ENCODE data around the gene ABCA12.

ABCA12 gene

DNA sequence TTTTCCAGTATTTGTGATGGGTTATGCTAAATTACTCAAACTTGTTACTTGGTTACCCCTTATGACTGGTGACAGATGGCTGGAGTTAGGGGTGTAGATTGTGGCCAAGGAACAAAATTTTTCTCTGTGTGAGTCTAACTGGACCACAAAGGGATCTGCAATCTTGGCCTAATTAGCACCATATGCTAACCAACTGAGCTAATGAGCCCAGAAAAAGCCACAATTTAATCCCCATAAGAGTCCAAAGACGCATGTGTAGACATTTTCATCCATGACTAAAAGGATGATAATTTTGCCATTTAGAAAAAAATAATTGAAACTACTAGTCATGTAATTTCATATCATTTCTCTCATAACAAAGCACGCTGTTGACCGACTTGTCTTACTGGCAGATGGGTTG, 151.2 kb downstream of the ABCA12 start:
- Histone ChIP-seq H3K9ac (ENCODE audit: low read length) (no peak overlapping the region), H3K36me3 (replicated peaks; ENCODE audit: low read depth, low read length) (no peaks in the 10 kb centered on the region), H3K27me3 (ENCODE audit: low read depth, low read length) (no peaks in the 10 kb centered on the region), H3K79me2 (ENCODE audit: low read length) (no peaks in the 10 kb centered on the region), H3K4me2 (ENCODE audit: low read length) (no peak overlapping the region), H4K20me1 (ENCODE audit: insufficient read depth, low read length) (no peaks in the 10 kb centered on the region), H3K4me1 (ENCODE audit: low read length) (no peaks in the 10 kb centered on the region), H3K27ac (ENCODE audit: low read length) (no peak overlapping the region), H3K4me3 (ENCODE audit: low read length) (no peak overlapping the region), H3K9me3 (ENCODE audit: insufficient read depth, low read length) (no peaks in the 10 kb centered on the region), H2AFZ (ENCODE audit: low read depth, low read length) (no peak overlapping the region)
- TF ChIP-seq, protein P1, sequence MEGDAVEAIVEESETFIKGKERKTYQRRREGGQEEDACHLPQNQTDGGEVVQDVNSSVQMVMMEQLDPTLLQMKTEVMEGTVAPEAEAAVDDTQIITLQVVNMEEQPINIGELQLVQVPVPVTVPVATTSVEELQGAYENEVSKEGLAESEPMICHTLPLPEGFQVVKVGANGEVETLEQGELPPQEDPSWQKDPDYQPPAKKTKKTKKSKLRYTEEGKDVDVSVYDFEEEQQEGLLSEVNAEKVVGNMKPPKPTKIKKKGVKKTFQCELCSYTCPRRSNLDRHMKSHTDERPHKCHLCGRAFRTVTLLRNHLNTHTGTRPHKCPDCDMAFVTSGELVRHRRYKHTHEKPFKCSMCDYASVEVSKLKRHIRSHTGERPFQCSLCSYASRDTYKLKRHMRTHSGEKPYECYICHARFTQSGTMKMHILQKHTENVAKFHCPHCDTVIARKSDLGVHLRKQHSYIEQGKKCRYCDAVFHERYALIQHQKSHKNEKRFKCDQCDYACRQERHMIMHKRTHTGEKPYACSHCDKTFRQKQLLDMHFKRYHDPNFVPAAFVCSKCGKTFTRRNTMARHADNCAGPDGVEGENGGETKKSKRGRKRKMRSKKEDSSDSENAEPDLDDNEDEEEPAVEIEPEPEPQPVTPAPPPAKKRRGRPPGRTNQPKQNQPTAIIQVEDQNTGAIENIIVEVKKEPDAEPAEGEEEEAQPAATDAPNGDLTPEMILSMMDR (IDR thresholded peaks at IDR 0.05; ENCODE audit: low read depth, low read length) = no peak
- no peak for TF ChIP-seq EZH2phosphoT487 (IDR thresholded peaks at IDR 0.05; ENCODE audit: low read depth)

DNA sequence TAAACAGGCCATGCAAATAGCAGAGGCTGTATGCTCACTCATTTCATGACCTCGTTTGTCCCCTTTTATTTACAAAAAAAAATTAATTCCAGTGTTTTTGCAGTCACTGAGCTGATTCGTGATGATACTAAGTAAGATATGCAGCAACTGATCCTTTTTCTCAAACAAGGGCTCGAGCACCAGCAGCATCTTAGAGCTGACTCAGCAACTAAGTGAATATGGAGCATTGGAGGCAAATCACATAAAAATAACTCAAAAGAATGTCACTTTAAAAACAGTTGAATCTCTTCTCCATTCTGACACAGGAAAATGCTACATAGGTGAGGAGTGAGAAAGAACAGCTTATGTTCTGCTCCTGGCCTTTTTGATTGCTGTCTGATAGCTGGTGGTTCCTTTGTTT, 152.8 kb downstream of the ABCA12 start:
- no peak for TF ChIP-seq EZH2phosphoT487 (IDR thresholded peaks at IDR 0.05; ENCODE audit: low read depth)
- Histone ChIP-seq H3K4me2 (ENCODE audit: low read length) (no peak overlapping the region), H3K27ac (ENCODE audit: low read length) (no peak overlapping the region)

DNA sequence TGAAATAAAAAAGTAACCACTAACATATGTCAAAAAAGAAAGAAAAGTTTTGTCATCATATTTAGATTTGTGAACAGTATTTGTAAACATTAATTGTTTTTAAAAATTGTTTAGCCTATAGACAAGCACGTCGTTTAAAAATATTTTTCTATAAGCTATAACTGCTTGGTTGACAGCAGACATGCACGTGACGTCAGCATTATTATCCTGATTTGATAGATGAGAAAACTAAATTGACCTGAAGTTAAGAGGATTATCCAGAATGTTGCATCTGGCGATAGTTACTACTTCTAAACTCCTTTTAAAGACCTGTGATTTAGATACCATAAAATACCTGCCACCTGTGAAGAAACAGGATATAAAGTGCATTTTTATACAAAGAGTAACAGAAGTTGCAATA, 172.0 kb downstream of the ABCA12 start:
- no peak for TF ChIP-seq EZH2phosphoT487 (IDR thresholded peaks at IDR 0.05; ENCODE audit: low read depth)
- TF ChIP-seq, protein P1 (IDR thresholded peaks at IDR 0.05; ENCODE audit: low read depth, low read length) = no peak
- Histone ChIP-seq H2AFZ (ENCODE audit: low read depth, low read length) (no peak overlapping the region), H3K9ac (ENCODE audit: low read length) (no peak overlapping the region), H3K27me3 (ENCODE audit: low read depth, low read length) (no peaks in the 10 kb centered on the region), H3K27ac (ENCODE audit: low read length) (no peak overlapping the region), H3K4me2 (ENCODE audit: low read length) (no peak overlapping the region), H3K4me3 (ENCODE audit: low read length) (no peak overlapping the region), H3K4me1 (ENCODE audit: low read length) (no peaks in the 10 kb centered on the region), H3K9me3 (ENCODE audit: insufficient read depth, low read length) (no peaks in the 10 kb centered on the region), H3K79me2 (ENCODE audit: low read length) (no peaks in the 10 kb centered on the region), H3K36me3 (replicated peaks; ENCODE audit: low read depth, low read length) (no peaks in the 10 kb centered on the region), H4K20me1 (ENCODE audit: insufficient read depth, low read length) (no peaks in the 10 kb centered on the region)

More for the DNA sequence above, 152.8 kb downstream of the ABCA12 start:
- Histone ChIP-seq H3K4me3 (ENCODE audit: low read length) (no peak overlapping the region), H3K9ac (ENCODE audit: low read length) (no peak overlapping the region), H3K9me3 (ENCODE audit: insufficient read depth, low read length) (no peaks in the 10 kb centered on the region), H3K27me3 (ENCODE audit: low read depth, low read length) (no peaks in the 10 kb centered on the region), H3K36me3 (replicated peaks; ENCODE audit: low read depth, low read length) (no peaks in the 10 kb centered on the region), H3K79me2 (ENCODE audit: low read length) (no peaks in the 10 kb centered on the region), H2AFZ (ENCODE audit: low read depth, low read length) (no peak overlapping the region), H3K4me1 (ENCODE audit: low read length) (no peaks in the 10 kb centered on the region), H4K20me1 (ENCODE audit: insufficient read depth, low read length) (no peaks in the 10 kb centered on the region)

DNA sequence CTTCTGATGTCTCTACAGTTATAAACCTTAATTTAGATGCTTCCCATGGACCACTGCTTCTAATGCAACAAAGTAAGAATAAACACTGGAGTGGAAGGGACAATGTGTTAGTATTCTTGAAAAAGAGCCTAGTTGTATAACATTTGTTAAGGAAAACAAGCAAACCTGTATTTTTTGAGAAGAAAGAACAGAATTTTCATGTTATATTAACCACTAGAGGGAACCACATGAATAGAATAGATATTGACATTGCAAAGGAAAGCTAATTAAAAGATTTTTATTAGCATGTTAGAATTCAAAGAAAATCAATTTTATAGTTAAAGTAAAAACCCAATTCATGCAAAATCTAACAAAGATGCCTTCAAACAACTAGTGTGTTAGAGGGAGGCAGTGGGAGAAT, 177.7 kb downstream of the ABCA12 start:
- Histone ChIP-seq H3K36me3 (replicated peaks; ENCODE audit: low read depth, low read length) (no peaks in the 10 kb centered on the region), H3K79me2 (ENCODE audit: low read length) (no peaks in the 10 kb centered on the region), H3K27me3 (ENCODE audit: low read depth, low read length) (no peaks in the 10 kb centered on the region), H3K4me2 (ENCODE audit: low read length) (no peak overlapping the region), H2AFZ (ENCODE audit: low read depth, low read length) (no peak overlapping the region), H4K20me1 (ENCODE audit: insufficient read depth, low read length) (no peaks in the 10 kb centered on the region), H3K9ac (ENCODE audit: low read length) (no peak overlapping the region), H3K9me3 (ENCODE audit: insufficient read depth, low read length) (no peaks in the 10 kb centered on the region), H3K27ac (ENCODE audit: low read length) (no peak overlapping the region), H3K4me3 (ENCODE audit: low read length) (no peak overlapping the region), H3K4me1 (ENCODE audit: low read length) (no peaks in the 10 kb centered on the region)
- TF ChIP-seq, protein P1 (IDR thresholded peaks at IDR 0.05; ENCODE audit: low read depth, low read length) = peak; percentile 41
- TF ChIP-seq EZH2phosphoT487 (IDR thresholded peaks at IDR 0.05; ENCODE audit: low read depth) = no peak

DNA sequence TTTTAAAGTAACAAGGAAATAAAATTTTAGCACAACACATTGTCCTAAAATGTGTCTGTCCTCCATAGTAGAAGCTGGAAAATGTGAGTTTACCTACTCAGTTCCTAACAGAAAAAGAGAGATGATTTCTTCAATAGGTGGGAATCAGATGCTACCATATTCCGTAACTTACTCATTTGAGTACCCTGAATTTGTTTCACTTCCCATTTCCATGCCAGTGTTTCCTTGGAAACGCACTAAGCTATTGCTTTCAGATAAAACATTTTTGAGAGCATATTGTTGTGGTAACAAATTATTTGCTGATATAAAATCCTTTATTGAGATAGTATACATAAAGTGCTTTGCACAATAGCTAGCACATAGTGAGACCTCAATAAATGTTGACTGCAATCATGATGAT, 191.5 kb downstream of the ABCA12 start:
- Histone ChIP-seq H3K36me3 (replicated peaks; ENCODE audit: low read depth, low read length) (no peaks in the 10 kb centered on the region), H3K9me3 (ENCODE audit: insufficient read depth, low read length) (no peaks in the 10 kb centered on the region), H2AFZ (ENCODE audit: low read depth, low read length) (no peak overlapping the region), H3K4me1 (ENCODE audit: low read length) (peaks cover 7% of the 10 kb centered on the region; the same call in 1 of the 2 replicates), H3K27ac (ENCODE audit: low read length) (no peak overlapping the region), H4K20me1 (ENCODE audit: insufficient read depth, low read length) (no peaks in the 10 kb centered on the region), H3K79me2 (ENCODE audit: low read length) (no peaks in the 10 kb centered on the region), H3K4me2 (ENCODE audit: low read length) (no peak overlapping the region), H3K4me3 (ENCODE audit: low read length) (no peak overlapping the region), H3K27me3 (ENCODE audit: low read depth, low read length) (no peaks in the 10 kb centered on the region), H3K9ac (ENCODE audit: low read length) (no peak overlapping the region)
- no peak for TF ChIP-seq EZH2phosphoT487 (IDR thresholded peaks at IDR 0.05; ENCODE audit: low read depth)
- TF ChIP-seq, protein P1 (IDR thresholded peaks at IDR 0.05; ENCODE audit: low read depth, low read length) = no peak
